ENCODE data around the gene PLPP1. TPM values are rescaled to one million over a fixed set of nuclear protein-coding genes. Genes with fewer than 3 reads are reported as not detected.

PLPP1 gene
- total and polyA plus RNA-seq, 2 of the 8 experiments (the other 6 are each of a cell fraction or from before 2014, with no cell fraction given): 43.7 to 91.3 TPM

DNA sequence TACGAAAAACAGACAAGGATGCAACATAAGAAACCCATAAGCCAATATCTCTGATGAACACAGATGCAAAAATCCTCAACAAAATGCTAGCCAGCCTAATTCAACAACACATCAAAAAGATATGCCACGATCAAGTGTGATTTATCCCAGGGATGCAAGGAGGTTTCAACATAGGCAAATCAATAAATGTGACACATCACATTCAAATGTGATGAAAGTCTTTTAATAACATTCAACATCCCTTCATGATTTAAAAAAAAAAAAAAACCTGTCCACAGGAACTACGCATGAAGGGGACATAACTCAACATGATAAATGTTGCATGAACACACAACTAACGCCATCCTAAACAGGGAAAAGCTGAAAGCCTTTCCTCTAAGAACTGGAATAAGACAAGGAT is 102.2 kb downstream of the PLPP1 start:
- peaks cover 15 to 20% of the 10 kb centered on the region in 2 experiments for H3K9me3 ChIP-seq (ENCODE audit: insufficient read depth in 2 of 2, low read depth in 1 of 2, low read length in 1 of 2)
- no peak overlapping the region for H2AK5ac ChIP-seq (ENCODE audit: low read depth, low read length)
- no peak overlapping the region for H3K14ac ChIP-seq (ENCODE audit: insufficient read length)
- no peak overlapping the region for H2AFZ ChIP-seq (ENCODE audit: low read length)
- no peak overlapping the region for H2BK20ac ChIP-seq (ENCODE audit: low read length)
- H3K4me3 ChIP-seq (ENCODE audit: extremely low read depth in 1 of 4, insufficient read depth in 2 of 4, low read depth in 3 of 4, low read length in 4 of 4): no peak overlapping the region
- H3K4me1 ChIP-seq (replicated peaks in 1 of 4; ENCODE audit: control insufficient read depth in 3 of 4, insufficient read depth in 4 of 4, low read length in 3 of 4): no peaks in the 10 kb centered on the region; a peak in 1 of 7 replicates
- H2BK5ac ChIP-seq (ENCODE audit: low read depth, low read length): no peak overlapping the region
- H3K4me2 ChIP-seq (ENCODE audit: insufficient read depth in 1 of 2, low read depth in 2 of 2, low read length in 2 of 2): no peak overlapping the region
- no peak overlapping the region for H4K91ac ChIP-seq (replicated peaks; ENCODE audit: insufficient read length, low read length)
- H2BK12ac ChIP-seq (ENCODE audit: low read depth, low read length): no peak overlapping the region
- H3K79me2 ChIP-seq (ENCODE audit: control insufficient read depth in 1 of 2, insufficient read depth in 2 of 2, low read length in 2 of 2): peaks cover 0 to 26% of the 10 kb centered on the region in 2 experiments; a peak in 3 of 4 replicates
- no peak overlapping the region for H3K56ac ChIP-seq (replicated peaks; ENCODE audit: insufficient read length, low read depth, low read length)
- H3K9ac ChIP-seq (replicated peaks in 1 of 4; ENCODE audit: extremely low read depth in 1 of 4, low read depth in 3 of 4, low read length in 3 of 4): no peak overlapping the region
- FAIRE-seq: no peak
- no peak overlapping the region for H3K4ac ChIP-seq (replicated peaks; ENCODE audit: insufficient read length, low read depth, low read length)
- H3K18ac ChIP-seq (ENCODE audit: extremely low read depth, low read length): no peak overlapping the region
- H2BK120ac ChIP-seq (replicated peaks; ENCODE audit: low read depth, low read length): no peak overlapping the region
- no peak overlapping the region for H3K27ac ChIP-seq (ENCODE audit: low read depth, low read length)
- peaks cover 7% of the 10 kb centered on the region for H3K79me1 ChIP-seq (ENCODE audit: low read depth, low read length)
- CTCF ChIA-PET (ENCODE audit: partially characterized antibody): no interaction called here
- peaks cover 0 to 71% (median 34%) of the 10 kb centered on the region in 4 experiments; a peak in 6 of 8 replicates for H3K36me3 ChIP-seq (ENCODE audit: control insufficient read depth in 2 of 4, insufficient read depth in 4 of 4, low read length in 3 of 4)
- no peak for TF ChIP-seq HDAC6 (IDR thresholded peaks at IDR 0.05; ENCODE audit: low read depth, low read length)
- no peak for TF ChIP-seq NANOG (IDR thresholded peaks at IDR 0.05; ENCODE audit: insufficient read depth, low read depth, low read length, poor library complexity, severe bottlenecking)
- no peak for TF ChIP-seq EGR1 (IDR thresholded peaks at IDR 0.05; ENCODE audit: borderline replicate concordance, low read depth, low read length)
- TF ChIP-seq E2F6 (IDR thresholded peaks at IDR 0.05): no peak
- TF ChIP-seq SIN3A (conservative IDR thresholded peaks at IDR 0.05 in 1 of 2, IDR thresholded peaks at IDR 0.05 in 1 of 2; ENCODE audit: low read depth in 1 of 2, low read length in 2 of 2): no peak
- TF ChIP-seq RAD21 (IDR thresholded peaks at IDR 0.05 in 1 of 2, conservative IDR thresholded peaks at IDR 0.05 in 1 of 2; ENCODE audit: low read depth in 2 of 2, low read length in 2 of 2): no peak
- TF ChIP-seq SP4 (IDR thresholded peaks at IDR 0.05; ENCODE audit: low read length): no peak
- TF ChIP-seq JUN (IDR thresholded peaks at IDR 0.05; ENCODE audit: low read depth, low read length): no peak
- 98% methylated on average over 4 of the region's 4 CpGs; no CpG with 5 or more reads in 1 of the 2 experiments for WGBS, 2 experiments (ENCODE audit: extremely low coverage in 1 of 2, insufficient coverage in 1 of 2, insufficient read length in 1 of 2, insufficient replicate concordance in 2 of 2, low coverage in 1 of 2, low lambda C conversion rate in 2 of 2, missing lambda C conversion rate in 1 of 2)
- DNase-seq (ENCODE audit: low read depth in 1 of 2, low spot score in 2 of 2): no peak
- H3K27me3 ChIP-seq (replicated peaks in 1 of 4; ENCODE audit: control insufficient read depth in 3 of 4, extremely low read depth in 1 of 4, insufficient read depth in 3 of 4, low read length in 3 of 4): no peaks in the 10 kb centered on the region
- H4K5ac ChIP-seq (ENCODE audit: insufficient read length, low read depth, low read length): no peak overlapping the region
- H3K23ac ChIP-seq (ENCODE audit: insufficient read length): no peak overlapping the region
- H4K8ac ChIP-seq (ENCODE audit: extremely low read depth, insufficient read depth, low read length): no peak overlapping the region
- H3K23me2 ChIP-seq (ENCODE audit: low read depth, low read length): no peaks in the 10 kb centered on the region
- no peaks in the 10 kb centered on the region for H4K20me1 ChIP-seq (replicated peaks in 1 of 2; ENCODE audit: control insufficient read depth in 1 of 2, insufficient read depth in 2 of 2, low read length in 2 of 2)
- POLR2A ChIA-PET (ENCODE audit: partially characterized antibody): interaction anchor here (0.6 kb wide), 1 partner anchor 63 kb away, joined by 3 read pairs; no protein-coding TSS in a partner anchor
- H2BK15ac ChIP-seq (ENCODE audit: low read length): no peak overlapping the region

Measured in H1 (cell line).